OCI-LY1 (cell line): ENCODE measurements around the gene SHKBP1.

Source experiments
- EZH2 ChIP-seq: fragments of 200-600 bp; sonication (generic), shearing (Covaris generic); IDR thresholded peaks from 2 replicates; pipeline ENCODE4 v1.8.0; 2017; ENCODE audit warnings: borderline replicate concordance, mixed run types, mild to moderate bottlenecking, antibody characterized with exemption, low read length, moderate library complexity, mixed read lengths
- TF ChIP-seq, protein P1 (sequence below): fragments of 200-600 bp; sonication (generic), shearing (Covaris generic); IDR thresholded peaks from 2 replicates; pipeline ENCODE4 v1.5.1; 2017; ENCODE audit warnings: mild to moderate bottlenecking, antibody characterized with exemption, low read length, moderate library complexity, mixed read lengths

DNA sequence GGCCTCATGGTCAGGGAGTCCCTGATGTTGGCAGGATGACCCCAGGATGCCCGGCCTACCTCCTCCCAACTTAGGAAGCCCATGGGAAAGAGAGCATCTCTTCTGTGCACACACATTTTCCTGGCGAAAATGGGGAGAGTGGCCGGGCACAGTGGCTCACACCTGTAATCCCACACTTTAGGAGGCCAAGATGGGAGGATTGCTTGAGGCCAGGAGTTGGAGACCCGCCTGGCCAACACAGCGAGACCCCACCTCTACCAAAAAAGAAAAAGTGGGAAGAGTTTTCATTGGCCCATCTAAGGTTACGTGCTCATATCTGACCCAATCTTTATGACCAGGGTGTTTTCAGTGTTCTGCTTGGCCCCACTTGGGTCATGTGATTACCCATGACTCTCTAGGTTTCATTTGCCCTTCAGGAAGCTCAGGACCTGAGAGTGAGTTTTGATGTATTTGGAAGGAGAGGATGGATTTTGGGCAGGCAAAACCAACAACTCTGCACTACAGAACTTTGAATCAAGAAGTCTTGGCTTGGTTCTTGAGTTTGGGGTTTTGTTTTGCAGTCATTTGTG lies 33.6 kb upstream of the SHKBP1 start:
- TF ChIP-seq, protein P1, sequence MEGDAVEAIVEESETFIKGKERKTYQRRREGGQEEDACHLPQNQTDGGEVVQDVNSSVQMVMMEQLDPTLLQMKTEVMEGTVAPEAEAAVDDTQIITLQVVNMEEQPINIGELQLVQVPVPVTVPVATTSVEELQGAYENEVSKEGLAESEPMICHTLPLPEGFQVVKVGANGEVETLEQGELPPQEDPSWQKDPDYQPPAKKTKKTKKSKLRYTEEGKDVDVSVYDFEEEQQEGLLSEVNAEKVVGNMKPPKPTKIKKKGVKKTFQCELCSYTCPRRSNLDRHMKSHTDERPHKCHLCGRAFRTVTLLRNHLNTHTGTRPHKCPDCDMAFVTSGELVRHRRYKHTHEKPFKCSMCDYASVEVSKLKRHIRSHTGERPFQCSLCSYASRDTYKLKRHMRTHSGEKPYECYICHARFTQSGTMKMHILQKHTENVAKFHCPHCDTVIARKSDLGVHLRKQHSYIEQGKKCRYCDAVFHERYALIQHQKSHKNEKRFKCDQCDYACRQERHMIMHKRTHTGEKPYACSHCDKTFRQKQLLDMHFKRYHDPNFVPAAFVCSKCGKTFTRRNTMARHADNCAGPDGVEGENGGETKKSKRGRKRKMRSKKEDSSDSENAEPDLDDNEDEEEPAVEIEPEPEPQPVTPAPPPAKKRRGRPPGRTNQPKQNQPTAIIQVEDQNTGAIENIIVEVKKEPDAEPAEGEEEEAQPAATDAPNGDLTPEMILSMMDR = no peak
- no peak for TF ChIP-seq EZH2
